Stimulated activated CD4-positive, alpha-beta T cell treated with anti-CD3 and anti-CD28 coated beads, Interleukin-15, amount 100 ng/mL, for 1 hour (primary cell): ENCODE data around the gene IL15.

Experiments
- DNase-seq, 2 donors: peaks; one replicate each; pipeline ENCODE4 v3.0.0-alpha.2; 2020; ENCODE audit warnings: low read depth in 1 of 2, low spot score in 1 of 2

IL15 gene

GRCh38 chr4:141768954-141769353, 132.6 kb downstream of the IL15 start:
- no peak for DNase-seq

- no peak for DNase-seq
Observed at GRCh38 chr4:141771889-141772830, 135.8 kb downstream of the IL15 start.

- DNase-seq: no peak
Observed at GRCh38 chr4:141772838-141773237, 136.5 kb downstream of the IL15 start.

- no peak for DNase-seq
Observed at GRCh38 chr4:141782205-141782604, 145.8 kb downstream of the IL15 start.
